IPS-18a (cell line): ENCODE data around the gene DISP1.
A peak's percentile ranks its signal among the peaks of the same experiment; 100 is the strongest.

Experiments used
- H3K27ac ChIP-seq: one replicate; pipeline ENCODE4 v1.5.1; 2013; ENCODE audit warnings: low read length
- H3K27me3 ChIP-seq: one replicate; pipeline ENCODE4 v1.6.1; 2013; ENCODE audit warnings: mild to moderate bottlenecking, low read length; ENCODE audit not compliant: control insufficient read depth, insufficient read depth
- H3K36me3 ChIP-seq: one replicate; pipeline ENCODE4 v1.6.1; 2013; ENCODE audit warnings: low read depth, low read length; ENCODE audit not compliant: control insufficient read depth
- H3K4me1 ChIP-seq: one replicate; pipeline ENCODE4 v1.6.1; 2013; ENCODE audit warnings: low read depth, low read length; ENCODE audit not compliant: control insufficient read depth
- H3K4me3 ChIP-seq: one replicate; pipeline ENCODE4 v1.5.1; 2013; ENCODE audit warnings: low read length
- H3K9ac ChIP-seq: one replicate; pipeline ENCODE4 v1.6.1; 2013; ENCODE audit warnings: mild to moderate bottlenecking, low read length, moderate library complexity
- H3K9me3 ChIP-seq: one replicate; pipeline ENCODE4 v1.6.1; 2013; ENCODE audit warnings: low read depth, low read length; ENCODE audit not compliant: control insufficient read depth

The DISP1 gene, protein sequence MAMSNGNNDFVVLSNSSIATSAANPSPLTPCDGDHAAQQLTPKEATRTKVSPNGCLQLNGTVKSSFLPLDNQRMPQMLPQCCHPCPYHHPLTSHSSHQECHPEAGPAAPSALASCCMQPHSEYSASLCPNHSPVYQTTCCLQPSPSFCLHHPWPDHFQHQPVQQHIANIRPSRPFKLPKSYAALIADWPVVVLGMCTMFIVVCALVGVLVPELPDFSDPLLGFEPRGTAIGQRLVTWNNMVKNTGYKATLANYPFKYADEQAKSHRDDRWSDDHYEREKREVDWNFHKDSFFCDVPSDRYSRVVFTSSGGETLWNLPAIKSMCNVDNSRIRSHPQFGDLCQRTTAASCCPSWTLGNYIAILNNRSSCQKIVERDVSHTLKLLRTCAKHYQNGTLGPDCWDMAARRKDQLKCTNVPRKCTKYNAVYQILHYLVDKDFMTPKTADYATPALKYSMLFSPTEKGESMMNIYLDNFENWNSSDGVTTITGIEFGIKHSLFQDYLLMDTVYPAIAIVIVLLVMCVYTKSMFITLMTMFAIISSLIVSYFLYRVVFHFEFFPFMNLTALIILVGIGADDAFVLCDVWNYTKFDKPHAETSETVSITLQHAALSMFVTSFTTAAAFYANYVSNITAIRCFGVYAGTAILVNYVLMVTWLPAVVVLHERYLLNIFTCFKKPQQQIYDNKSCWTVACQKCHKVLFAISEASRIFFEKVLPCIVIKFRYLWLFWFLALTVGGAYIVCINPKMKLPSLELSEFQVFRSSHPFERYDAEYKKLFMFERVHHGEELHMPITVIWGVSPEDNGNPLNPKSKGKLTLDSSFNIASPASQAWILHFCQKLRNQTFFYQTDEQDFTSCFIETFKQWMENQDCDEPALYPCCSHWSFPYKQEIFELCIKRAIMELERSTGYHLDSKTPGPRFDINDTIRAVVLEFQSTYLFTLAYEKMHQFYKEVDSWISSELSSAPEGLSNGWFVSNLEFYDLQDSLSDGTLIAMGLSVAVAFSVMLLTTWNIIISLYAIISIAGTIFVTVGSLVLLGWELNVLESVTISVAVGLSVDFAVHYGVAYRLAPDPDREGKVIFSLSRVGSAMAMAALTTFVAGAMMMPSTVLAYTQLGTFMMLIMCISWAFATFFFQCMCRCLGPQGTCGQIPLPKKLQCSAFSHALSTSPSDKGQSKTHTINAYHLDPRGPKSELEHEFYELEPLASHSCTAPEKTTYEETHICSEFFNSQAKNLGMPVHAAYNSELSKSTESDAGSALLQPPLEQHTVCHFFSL (N-terminal part only)

GRCh38 chr1:222814536-222815439 lies at the start of gene DISP1:
Gene DISP1, plus strand, starts transcription at chr1:222815039. Its CDS starts 127,785 bp downstream, at chr1:222942824.
- Histone ChIP-seq H3K27ac (no peak within 1 kb of the TSS), H3K9me3 (no peaks in the 10 kb centered on the region), H3K4me1 (peaks cover 13% of the 10 kb centered on the region), H3K36me3 (no peaks in the 10 kb centered on the region), H3K4me3 (peak within 1 kb of the TSS; percentile 81), H3K9ac (peak within 1 kb of the TSS; percentile 60), H3K27me3 (peaks cover 4% of the 10 kb centered on the region)

- H3K9ac ChIP-seq, result no peak overlapping the region
- no peaks in the 10 kb centered on the region for H3K27me3 ChIP-seq
- H3K4me1 ChIP-seq, result no peaks in the 10 kb centered on the region
- no peak overlapping the region for H3K4me3 ChIP-seq
- H3K36me3 ChIP-seq, result no peaks in the 10 kb centered on the region
- H3K9me3 ChIP-seq, result peaks cover 13% of the 10 kb centered on the region
- no peak overlapping the region for H3K27ac ChIP-seq
Observed at GRCh38 chr1:222767152-222767571, 47.7 kb upstream of the DISP1 start.

DNA sequence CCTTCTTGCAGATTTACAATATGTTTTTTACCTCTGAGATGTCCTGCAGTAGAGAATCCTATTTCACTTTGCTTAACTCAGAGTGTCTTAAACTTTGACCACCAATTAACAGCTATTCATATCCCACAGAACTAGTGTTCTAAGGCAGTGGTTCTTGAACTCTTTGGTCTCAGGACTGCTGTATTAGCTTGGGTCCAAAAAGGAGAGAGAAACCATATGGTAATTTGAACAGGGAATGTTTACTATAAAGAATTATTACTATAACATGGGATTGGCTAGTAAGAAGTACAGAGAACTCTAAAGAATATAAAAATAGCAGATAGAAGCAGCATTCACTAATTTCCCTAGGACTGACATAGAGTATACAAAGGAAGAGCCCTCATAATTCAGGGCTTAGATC lies 46.2 kb upstream of the DISP1 start:
- H3K36me3 ChIP-seq, result no peaks in the 10 kb centered on the region

DNA sequence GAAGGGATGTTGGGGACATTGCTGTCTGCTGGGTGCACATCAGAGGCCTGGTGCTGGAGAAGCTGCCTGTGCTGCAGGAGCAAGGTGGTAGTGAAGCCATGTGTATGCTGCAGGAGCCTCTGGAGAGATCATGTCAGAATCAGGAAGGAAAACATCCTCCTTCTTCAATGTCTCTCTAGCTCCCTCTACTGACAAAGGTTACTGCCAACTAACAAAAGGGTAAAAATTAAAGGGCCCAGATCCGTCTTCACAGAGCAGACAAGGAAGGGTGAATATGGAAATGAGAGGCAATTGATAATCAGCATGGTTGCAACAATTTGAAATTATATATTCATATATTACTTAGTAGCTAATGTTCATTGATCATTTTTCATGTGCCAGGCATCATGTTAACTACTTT lies 45.7 kb upstream of the DISP1 start:
- H3K4me3 ChIP-seq, result no peak overlapping the region
- H3K36me3 ChIP-seq, result no peaks in the 10 kb centered on the region
- no peaks in the 10 kb centered on the region for H3K27me3 ChIP-seq
- H3K27ac ChIP-seq, result no peak overlapping the region
- H3K9me3 ChIP-seq, result peaks cover 13% of the 10 kb centered on the region
- H3K9ac ChIP-seq, result no peak overlapping the region
- no peaks in the 10 kb centered on the region for H3K4me1 ChIP-seq

More for the DNA sequence above, 46.2 kb upstream of the DISP1 start:
- H3K9me3 ChIP-seq, result peaks cover 13% of the 10 kb centered on the region
- H3K4me3 ChIP-seq, result no peak overlapping the region
- H3K9ac ChIP-seq, result no peak overlapping the region
- H3K4me1 ChIP-seq, result no peaks in the 10 kb centered on the region
- no peaks in the 10 kb centered on the region for H3K27me3 ChIP-seq
- H3K27ac ChIP-seq, result no peak overlapping the region

- H3K9me3 ChIP-seq, result peaks cover 13% of the 10 kb centered on the region
Observed at GRCh38 chr1:222769971-222770620, 44.7 kb upstream of the DISP1 start.

DNA sequence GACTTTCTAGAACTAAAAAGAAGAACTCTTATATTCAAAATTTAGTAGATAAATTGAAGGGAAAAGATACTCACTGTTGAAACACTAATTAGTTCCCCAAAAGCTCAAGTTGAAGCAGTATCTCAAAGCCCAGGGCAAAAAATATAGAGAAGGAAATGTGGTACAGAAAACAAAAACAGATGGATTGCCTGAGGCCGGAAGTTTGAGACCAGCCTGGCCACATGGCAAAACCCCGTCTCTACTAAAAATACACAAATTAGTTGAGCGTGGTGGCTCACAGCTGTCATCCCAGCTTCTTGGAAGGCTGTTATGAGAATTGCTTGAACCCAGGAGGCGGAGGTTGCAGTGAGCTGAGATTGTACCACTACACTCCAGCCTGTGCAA lies 41.9 kb upstream of the DISP1 start:
- H3K27ac ChIP-seq, result no peak overlapping the region
- no peaks in the 10 kb centered on the region for H3K4me1 ChIP-seq
- no peaks in the 10 kb centered on the region for H3K36me3 ChIP-seq
- no peaks in the 10 kb centered on the region for H3K27me3 ChIP-seq
- H3K9me3 ChIP-seq, result peaks cover 13% of the 10 kb centered on the region
- no peak overlapping the region for H3K4me3 ChIP-seq
- H3K9ac ChIP-seq, result no peak overlapping the region

More at GRCh38 chr1:222769971-222770620, 44.7 kb upstream of the DISP1 start:
- no peaks in the 10 kb centered on the region for H3K36me3 ChIP-seq
- H3K4me1 ChIP-seq, result no peaks in the 10 kb centered on the region
- H3K9ac ChIP-seq, result no peak overlapping the region
- H3K27ac ChIP-seq, result no peak overlapping the region
- no peaks in the 10 kb centered on the region for H3K27me3 ChIP-seq
- no peak overlapping the region for H3K4me3 ChIP-seq

DNA sequence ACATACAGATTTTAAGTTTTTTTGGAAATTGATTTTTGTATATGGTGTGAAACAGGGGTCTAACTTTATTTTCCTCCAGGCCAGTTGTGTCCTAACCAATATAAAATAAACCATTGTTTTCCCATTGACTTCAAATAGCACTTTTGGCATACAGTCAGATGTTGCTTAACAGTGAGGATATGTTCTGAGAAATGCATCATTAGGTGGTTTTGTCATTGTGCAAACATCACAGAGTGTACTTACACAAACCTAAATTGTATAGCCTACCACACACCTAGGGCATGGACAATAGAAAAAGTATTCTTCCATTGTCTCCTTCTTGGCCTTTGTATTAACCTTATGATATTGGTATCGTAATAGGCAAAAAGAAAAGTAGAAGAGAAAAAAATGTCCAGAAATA lies 37.4 kb upstream of the DISP1 start:
- Histone ChIP-seq H3K36me3 (no peaks in the 10 kb centered on the region), H3K27me3 (no peaks in the 10 kb centered on the region), H3K9me3 (no peaks in the 10 kb centered on the region), H3K27ac (no peak overlapping the region), H3K4me3 (no peak overlapping the region), H3K4me1 (no peaks in the 10 kb centered on the region), H3K9ac (no peak overlapping the region)

- no peak overlapping the region for H3K4me3 ChIP-seq
- no peaks in the 10 kb centered on the region for H3K27me3 ChIP-seq
- H3K27ac ChIP-seq, result no peak overlapping the region
- H3K9ac ChIP-seq, result no peak overlapping the region
- H3K9me3 ChIP-seq, result no peaks in the 10 kb centered on the region
- no peaks in the 10 kb centered on the region for H3K4me1 ChIP-seq
- H3K36me3 ChIP-seq, result no peaks in the 10 kb centered on the region
Observed at GRCh38 chr1:222777977-222778376, 36.9 kb upstream of the DISP1 start.

DNA sequence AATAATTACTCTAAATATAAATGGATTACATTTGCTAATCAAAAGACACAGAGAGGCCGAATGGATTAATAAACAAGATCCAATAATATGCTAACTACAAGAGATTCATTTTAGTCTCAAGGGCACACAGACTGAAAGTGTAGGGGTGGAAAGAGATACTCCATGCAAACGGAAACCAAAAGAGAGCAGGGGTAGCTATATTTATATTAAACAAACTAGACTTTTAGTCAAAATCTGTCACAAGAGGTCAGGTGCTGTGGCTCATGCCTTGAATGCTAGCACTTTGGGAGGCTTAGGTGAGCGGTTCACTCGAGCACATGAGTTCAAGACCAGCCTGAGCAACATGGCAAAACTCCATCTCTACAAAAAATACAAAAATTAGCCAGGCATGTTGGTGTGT lies 33.6 kb upstream of the DISP1 start:
- Histone ChIP-seq H3K27ac (no peak overlapping the region), H3K9me3 (no peaks in the 10 kb centered on the region), H3K27me3 (no peaks in the 10 kb centered on the region), H3K36me3 (no peaks in the 10 kb centered on the region), H3K9ac (no peak overlapping the region), H3K4me3 (no peak overlapping the region), H3K4me1 (no peaks in the 10 kb centered on the region)

DNA sequence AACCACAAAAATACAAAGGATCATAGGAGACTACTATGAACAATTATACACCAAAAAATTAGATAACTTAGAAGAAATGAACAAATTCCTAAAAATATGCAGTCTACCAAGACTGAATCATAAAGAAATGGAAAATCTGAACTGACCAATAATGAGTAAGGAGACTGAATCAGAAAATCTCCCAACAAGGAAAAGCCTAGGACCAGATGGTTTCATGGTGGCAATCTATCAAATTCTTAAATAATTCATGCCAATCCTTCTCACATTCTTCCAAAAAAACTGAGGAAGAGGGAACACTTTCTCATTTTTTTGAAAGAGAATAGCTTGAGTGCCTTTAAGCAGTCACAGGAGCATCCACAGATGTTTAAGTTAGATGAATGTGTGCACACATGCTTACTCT lies 31.8 kb upstream of the DISP1 start:
- Histone ChIP-seq H3K4me1 (no peaks in the 10 kb centered on the region), H3K27me3 (no peaks in the 10 kb centered on the region), H3K36me3 (no peaks in the 10 kb centered on the region), H3K9ac (no peak overlapping the region), H3K27ac (no peak overlapping the region), H3K4me3 (no peak overlapping the region), H3K9me3 (no peaks in the 10 kb centered on the region)
